ENCODE measurements around the gene SNTG2. TPM values are rescaled to one million over a fixed set of nuclear protein-coding genes. Genes with fewer than 3 reads are reported as not detected.

The SNTG2 gene
- total RNA-seq, 1 experiment from 2014 or later = 20.5 TPM

DNA sequence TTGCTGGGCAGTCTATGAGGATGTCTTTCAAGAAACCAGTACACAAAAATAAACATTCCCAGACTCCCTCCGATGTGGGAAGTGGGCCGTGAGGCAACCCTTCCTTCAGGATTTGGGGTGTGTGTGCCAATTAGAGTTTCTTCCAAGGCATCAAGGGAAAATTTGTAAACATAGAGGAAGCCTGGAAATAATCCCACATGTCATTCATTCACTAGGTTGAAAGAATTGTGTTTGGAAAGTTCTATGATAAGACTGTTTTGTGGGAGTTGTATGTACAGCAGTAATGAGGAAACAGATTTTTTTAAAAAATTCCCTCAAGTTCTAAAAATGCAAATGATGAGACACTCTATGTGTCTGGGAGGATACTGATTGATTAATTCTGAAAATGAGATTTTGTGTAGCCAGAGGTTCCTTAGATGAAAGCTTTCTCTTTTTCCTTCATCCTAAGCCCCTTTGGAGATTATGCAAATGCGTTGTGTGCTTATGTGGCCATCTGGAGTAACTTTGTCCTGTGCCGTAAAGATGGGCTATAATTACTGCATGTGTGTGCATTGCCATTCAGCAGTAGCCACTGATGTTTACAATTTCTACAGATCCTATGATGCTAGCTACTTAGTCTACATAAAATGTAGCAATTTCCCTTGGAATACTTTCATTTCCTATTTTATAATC lies 354.8 kb downstream of the SNTG2 start:
- no peak overlapping the region for H3K27ac Mint-ChIP-seq
- no peak overlapping the region for H3K4me3 Mint-ChIP-seq
- ChIA-PET CTCF (no interaction called here), POLR2A (no interaction called here)
- no peaks in the 10 kb centered on the region for H3K27me3 Mint-ChIP-seq (ENCODE audit: low read depth)
- ATAC-seq (no peak), DNase-seq (ENCODE audit: low spot score) (no peak)
- TF ChIP-seq, protein P1, sequence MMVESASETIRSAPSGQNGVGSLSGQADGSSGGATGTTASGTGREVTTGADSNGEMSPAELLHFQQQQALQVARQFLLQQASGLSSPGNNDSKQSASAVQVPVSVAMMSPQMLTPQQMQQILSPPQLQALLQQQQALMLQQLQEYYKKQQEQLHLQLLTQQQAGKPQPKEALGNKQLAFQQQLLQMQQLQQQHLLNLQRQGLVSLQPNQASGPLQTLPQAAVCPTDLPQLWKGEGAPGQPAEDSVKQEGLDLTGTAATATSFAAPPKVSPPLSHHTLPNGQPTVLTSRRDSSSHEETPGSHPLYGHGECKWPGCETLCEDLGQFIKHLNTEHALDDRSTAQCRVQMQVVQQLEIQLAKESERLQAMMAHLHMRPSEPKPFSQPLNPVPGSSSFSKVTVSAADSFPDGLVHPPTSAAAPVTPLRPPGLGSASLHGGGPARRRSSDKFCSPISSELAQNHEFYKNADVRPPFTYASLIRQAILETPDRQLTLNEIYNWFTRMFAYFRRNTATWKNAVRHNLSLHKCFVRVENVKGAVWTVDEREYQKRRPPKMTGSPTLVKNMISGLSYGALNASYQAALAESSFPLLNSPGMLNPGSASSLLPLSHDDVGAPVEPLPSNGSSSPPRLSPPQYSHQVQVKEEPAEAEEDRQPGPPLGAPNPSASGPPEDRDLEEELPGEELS (CRISPR knock-in tag; IDR thresholded peaks at IDR 0.05) = no peak
- TF ChIP-seq, protein P2, sequence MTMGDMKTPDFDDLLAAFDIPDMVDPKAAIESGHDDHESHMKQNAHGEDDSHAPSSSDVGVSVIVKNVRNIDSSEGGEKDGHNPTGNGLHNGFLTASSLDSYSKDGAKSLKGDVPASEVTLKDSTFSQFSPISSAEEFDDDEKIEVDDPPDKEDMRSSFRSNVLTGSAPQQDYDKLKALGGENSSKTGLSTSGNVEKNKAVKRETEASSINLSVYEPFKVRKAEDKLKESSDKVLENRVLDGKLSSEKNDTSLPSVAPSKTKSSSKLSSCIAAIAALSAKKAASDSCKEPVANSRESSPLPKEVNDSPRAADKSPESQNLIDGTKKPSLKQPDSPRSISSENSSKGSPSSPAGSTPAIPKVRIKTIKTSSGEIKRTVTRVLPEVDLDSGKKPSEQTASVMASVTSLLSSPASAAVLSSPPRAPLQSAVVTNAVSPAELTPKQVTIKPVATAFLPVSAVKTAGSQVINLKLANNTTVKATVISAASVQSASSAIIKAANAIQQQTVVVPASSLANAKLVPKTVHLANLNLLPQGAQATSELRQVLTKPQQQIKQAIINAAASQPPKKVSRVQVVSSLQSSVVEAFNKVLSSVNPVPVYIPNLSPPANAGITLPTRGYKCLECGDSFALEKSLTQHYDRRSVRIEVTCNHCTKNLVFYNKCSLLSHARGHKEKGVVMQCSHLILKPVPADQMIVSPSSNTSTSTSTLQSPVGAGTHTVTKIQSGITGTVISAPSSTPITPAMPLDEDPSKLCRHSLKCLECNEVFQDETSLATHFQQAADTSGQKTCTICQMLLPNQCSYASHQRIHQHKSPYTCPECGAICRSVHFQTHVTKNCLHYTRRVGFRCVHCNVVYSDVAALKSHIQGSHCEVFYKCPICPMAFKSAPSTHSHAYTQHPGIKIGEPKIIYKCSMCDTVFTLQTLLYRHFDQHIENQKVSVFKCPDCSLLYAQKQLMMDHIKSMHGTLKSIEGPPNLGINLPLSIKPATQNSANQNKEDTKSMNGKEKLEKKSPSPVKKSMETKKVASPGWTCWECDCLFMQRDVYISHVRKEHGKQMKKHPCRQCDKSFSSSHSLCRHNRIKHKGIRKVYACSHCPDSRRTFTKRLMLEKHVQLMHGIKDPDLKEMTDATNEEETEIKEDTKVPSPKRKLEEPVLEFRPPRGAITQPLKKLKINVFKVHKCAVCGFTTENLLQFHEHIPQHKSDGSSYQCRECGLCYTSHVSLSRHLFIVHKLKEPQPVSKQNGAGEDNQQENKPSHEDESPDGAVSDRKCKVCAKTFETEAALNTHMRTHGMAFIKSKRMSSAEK (CRISPR knock-in tag; IDR thresholded peaks at IDR 0.05; ENCODE audit: borderline replicate concordance) = no peak
- TF ChIP-seq, protein P3, sequence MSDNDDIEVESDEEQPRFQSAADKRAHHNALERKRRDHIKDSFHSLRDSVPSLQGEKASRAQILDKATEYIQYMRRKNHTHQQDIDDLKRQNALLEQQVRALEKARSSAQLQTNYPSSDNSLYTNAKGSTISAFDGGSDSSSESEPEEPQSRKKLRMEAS (CRISPR knock-in tag; IDR thresholded peaks at IDR 0.05) = no peak
- TF ChIP-seq, protein P4, sequence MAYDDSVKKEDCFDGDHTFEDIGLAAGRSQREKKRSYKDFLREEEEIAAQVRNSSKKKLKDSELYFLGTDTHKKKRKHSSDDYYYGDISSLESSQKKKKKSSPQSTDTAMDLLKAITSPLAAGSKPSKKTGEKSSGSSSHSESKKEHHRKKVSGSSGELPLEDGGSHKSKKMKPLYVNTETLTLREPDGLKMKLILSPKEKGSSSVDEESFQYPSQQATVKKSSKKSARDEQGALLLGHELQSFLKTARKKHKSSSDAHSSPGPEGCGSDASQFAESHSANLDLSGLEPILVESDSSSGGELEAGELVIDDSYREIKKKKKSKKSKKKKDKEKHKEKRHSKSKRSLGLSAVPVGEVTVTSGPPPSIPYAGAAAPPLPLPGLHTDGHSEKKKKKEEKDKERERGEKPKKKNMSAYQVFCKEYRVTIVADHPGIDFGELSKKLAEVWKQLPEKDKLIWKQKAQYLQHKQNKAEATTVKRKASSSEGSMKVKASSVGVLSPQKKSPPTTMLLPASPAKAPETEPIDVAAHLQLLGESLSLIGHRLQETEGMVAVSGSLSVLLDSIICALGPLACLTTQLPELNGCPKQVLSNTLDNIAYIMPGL (CRISPR knock-in tag; IDR thresholded peaks at IDR 0.05) = no peak
- TF ChIP-seq ZNF138 (CRISPR knock-in tag; conservative IDR thresholded peaks at IDR 0.05) (no peak), GABPB1 (CRISPR knock-in tag; IDR thresholded peaks at IDR 0.05) (no peak), FOXP1 (CRISPR knock-in tag; IDR thresholded peaks at IDR 0.05; ENCODE audit: borderline replicate concordance) (no peak), MXD4 (CRISPR knock-in tag; IDR thresholded peaks at IDR 0.05; ENCODE audit: borderline replicate concordance) (no peak), JAZF1 (CRISPR knock-in tag; IDR thresholded peaks at IDR 0.05) (no peak), SMAD4 (CRISPR knock-in tag; IDR thresholded peaks at IDR 0.05) (no peak), SOX15 (CRISPR knock-in tag; IDR thresholded peaks at IDR 0.05) (no peak)
- TF ChIP-seq, protein P5, sequence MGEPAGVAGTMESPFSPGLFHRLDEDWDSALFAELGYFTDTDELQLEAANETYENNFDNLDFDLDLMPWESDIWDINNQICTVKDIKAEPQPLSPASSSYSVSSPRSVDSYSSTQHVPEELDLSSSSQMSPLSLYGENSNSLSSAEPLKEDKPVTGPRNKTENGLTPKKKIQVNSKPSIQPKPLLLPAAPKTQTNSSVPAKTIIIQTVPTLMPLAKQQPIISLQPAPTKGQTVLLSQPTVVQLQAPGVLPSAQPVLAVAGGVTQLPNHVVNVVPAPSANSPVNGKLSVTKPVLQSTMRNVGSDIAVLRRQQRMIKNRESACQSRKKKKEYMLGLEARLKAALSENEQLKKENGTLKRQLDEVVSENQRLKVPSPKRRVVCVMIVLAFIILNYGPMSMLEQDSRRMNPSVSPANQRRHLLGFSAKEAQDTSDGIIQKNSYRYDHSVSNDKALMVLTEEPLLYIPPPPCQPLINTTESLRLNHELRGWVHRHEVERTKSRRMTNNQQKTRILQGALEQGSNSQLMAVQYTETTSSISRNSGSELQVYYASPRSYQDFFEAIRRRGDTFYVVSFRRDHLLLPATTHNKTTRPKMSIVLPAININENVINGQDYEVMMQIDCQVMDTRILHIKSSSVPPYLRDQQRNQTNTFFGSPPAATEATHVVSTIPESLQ (CRISPR knock-in tag; IDR thresholded peaks at IDR 0.05) = no peak
- TF ChIP-seq, protein P6, sequence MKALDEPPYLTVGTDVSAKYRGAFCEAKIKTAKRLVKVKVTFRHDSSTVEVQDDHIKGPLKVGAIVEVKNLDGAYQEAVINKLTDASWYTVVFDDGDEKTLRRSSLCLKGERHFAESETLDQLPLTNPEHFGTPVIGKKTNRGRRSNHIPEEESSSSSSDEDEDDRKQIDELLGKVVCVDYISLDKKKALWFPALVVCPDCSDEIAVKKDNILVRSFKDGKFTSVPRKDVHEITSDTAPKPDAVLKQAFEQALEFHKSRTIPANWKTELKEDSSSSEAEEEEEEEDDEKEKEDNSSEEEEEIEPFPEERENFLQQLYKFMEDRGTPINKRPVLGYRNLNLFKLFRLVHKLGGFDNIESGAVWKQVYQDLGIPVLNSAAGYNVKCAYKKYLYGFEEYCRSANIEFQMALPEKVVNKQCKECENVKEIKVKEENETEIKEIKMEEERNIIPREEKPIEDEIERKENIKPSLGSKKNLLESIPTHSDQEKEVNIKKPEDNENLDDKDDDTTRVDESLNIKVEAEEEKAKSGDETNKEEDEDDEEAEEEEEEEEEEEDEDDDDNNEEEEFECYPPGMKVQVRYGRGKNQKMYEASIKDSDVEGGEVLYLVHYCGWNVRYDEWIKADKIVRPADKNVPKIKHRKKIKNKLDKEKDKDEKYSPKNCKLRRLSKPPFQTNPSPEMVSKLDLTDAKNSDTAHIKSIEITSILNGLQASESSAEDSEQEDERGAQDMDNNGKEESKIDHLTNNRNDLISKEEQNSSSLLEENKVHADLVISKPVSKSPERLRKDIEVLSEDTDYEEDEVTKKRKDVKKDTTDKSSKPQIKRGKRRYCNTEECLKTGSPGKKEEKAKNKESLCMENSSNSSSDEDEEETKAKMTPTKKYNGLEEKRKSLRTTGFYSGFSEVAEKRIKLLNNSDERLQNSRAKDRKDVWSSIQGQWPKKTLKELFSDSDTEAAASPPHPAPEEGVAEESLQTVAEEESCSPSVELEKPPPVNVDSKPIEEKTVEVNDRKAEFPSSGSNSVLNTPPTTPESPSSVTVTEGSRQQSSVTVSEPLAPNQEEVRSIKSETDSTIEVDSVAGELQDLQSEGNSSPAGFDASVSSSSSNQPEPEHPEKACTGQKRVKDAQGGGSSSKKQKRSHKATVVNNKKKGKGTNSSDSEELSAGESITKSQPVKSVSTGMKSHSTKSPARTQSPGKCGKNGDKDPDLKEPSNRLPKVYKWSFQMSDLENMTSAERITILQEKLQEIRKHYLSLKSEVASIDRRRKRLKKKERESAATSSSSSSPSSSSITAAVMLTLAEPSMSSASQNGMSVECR (CRISPR knock-in tag; IDR thresholded peaks at IDR 0.05; ENCODE audit: borderline replicate concordance) = no peak
- TF ChIP-seq, protein P7, sequence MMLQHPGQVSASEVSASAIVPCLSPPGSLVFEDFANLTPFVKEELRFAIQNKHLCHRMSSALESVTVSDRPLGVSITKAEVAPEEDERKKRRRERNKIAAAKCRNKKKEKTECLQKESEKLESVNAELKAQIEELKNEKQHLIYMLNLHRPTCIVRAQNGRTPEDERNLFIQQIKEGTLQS (CRISPR knock-in tag; conservative IDR thresholded peaks at IDR 0.05) = no peak
- peaks cover 9% of the 10 kb centered on the region for H3K36me3 Mint-ChIP-seq
- H3K4me1 Mint-ChIP-seq = peaks cover 19% of the 10 kb centered on the region
- peaks cover 6% of the 10 kb centered on the region; the same call in 1 of the 2 replicates for H3K9me3 Mint-ChIP-seq
